BJ (cell line): ENCODE results near the gene IL1RAPL1. TPM values are rescaled to one million over a fixed set of nuclear protein-coding genes. Genes with fewer than 3 reads are reported as not detected.

ENCODE experiments used
- CTCF ChIA-PET: fragments of 350-600 bp; formaldehyde crosslinking; extraction: SDS; loops from one replicate; lab custom pipeline; 2021; ENCODE audit warnings: antibody characterized with exemption, inconsistent platforms; lab: Yijun Ruan, JAX
- POLR2A ChIA-PET: fragments of 300-600 bp; sonication (Branson Sonifier 250); formaldehyde crosslinking; extraction: SDS; loops from one replicate; lab custom pipeline; 2021; ENCODE audit warnings: antibody characterized with exemption; lab: Charles Lee
- DNase-seq: peaks from one replicate; pipeline ENCODE4 v3.0.0-alpha.2; 2011; ENCODE audit warnings: low read depth
- H3K27me3 ChIP-seq: 2 replicates; pipeline ENCODE4 v1.6.0; 2011; ENCODE audit warnings: low read length; ENCODE audit not compliant: control insufficient read depth, insufficient read depth
- H3K36me3 ChIP-seq: 2 replicates; pipeline ENCODE4 v1.5.1; 2011; ENCODE audit warnings: low read length; ENCODE audit not compliant: control insufficient read depth, insufficient read depth
- H3K4me3 ChIP-seq: 2 replicates; pipeline ENCODE4 v1.5.1; 2011; ENCODE audit warnings: low read depth, mild to moderate bottlenecking, control low read depth, low read length
- CTCF ChIP-seq: IDR thresholded peaks from 2 replicates; pipeline ENCODE4 v1.5.1; 2011; ENCODE audit warnings: low read depth, mild to moderate bottlenecking, control low read depth, inconsistent platforms, low read length, moderate library complexity; ENCODE audit not compliant: insufficient read depth
- polyA minus RNA-seq: library from RNA; depleted of rRNA, polyadenylated mRNA; stranded (reverse); fragments of >200 nt; gene quantifications from 2 replicates; pipeline ENCODE4 v1.2.3, GENCODE V29; 2011; rRNA and poly(A)+ RNA removed
- polyA plus RNA-seq: library from polyadenylated mRNA; depleted of rRNA; stranded (reverse); fragments of >200 nt; gene quantifications from 2 replicates; pipeline ENCODE4 v1.2.3, GENCODE V29; 2011; rRNA removed

IL1RAPL1 gene
- polyA plus RNA-seq (0.02 and 0.10 TPM in 2 replicates), polyA minus RNA-seq (0.15 and 0.19 TPM in 2 replicates)

- POLR2A ChIA-PET: no interaction called here
- peak; percentile 8 for DNase-seq
- Histone ChIP-seq H3K4me3 (peak within 1 kb of the TSS; percentile 28), H3K27me3 (no peaks in the 10 kb centered on the region), H3K36me3 (no peaks in the 10 kb centered on the region)
- TF ChIP-seq CTCF: peak; percentile 23; the same call in 1 of the 2 replicates
- CTCF ChIA-PET: no interaction called here
These were observed at the start of gene IL1RAPL1 for GRCh38 chrX:28586981-28587551. Gene IL1RAPL1, plus strand, starts transcription at chrX:28587446.

- CTCF ChIA-PET: no interaction called here
- no peaks in the 10 kb centered on the region for H3K36me3 ChIP-seq
- POLR2A ChIA-PET: no interaction called here
- no peaks in the 10 kb centered on the region for H3K27me3 ChIP-seq
- no peak for TF ChIP-seq CTCF
- no peak overlapping the region for H3K4me3 ChIP-seq
- DNase-seq: no peak
These were observed 44.5 kb upstream of the IL1RAPL1 start for GRCh38 chrX:28542791-28543190.

GRCh38 chrX:28549838-28550237 is 37.4 kb upstream of the IL1RAPL1 start:
- ChIA-PET CTCF (no interaction called here), POLR2A (no interaction called here)
- Histone ChIP-seq H3K36me3 (no peaks in the 10 kb centered on the region), H3K4me3 (no peak overlapping the region), H3K27me3 (no peaks in the 10 kb centered on the region)
- no peak for DNase-seq
- TF ChIP-seq CTCF: no peak

GRCh38 chrX:28550331-28550872 is 36.8 kb upstream of the IL1RAPL1 start:
- DNase-seq: no peak
- POLR2A ChIA-PET: no interaction called here
- H3K27me3 ChIP-seq: no peaks in the 10 kb centered on the region
- CTCF ChIA-PET: no interaction called here
- no peak overlapping the region for H3K4me3 ChIP-seq
- H3K36me3 ChIP-seq: no peaks in the 10 kb centered on the region
- TF ChIP-seq CTCF: no peak

- POLR2A ChIA-PET: no interaction called here
- DNase-seq: no peak
These were observed 34.9 kb upstream of the IL1RAPL1 start for GRCh38 chrX:28552322-28552721.

More at GRCh38 chrX:28552322-28552721, 34.9 kb upstream of the IL1RAPL1 start:
- Histone ChIP-seq H3K4me3 (no peak overlapping the region), H3K36me3 (no peaks in the 10 kb centered on the region), H3K27me3 (no peaks in the 10 kb centered on the region)
- no peak for TF ChIP-seq CTCF
- CTCF ChIA-PET: no interaction called here
